Duodenal mucosa (tissue), 2 donors: Measurements from ENCODE around the gene SKIC2.
A peak's percentile ranks its signal among the peaks of the same experiment; 100 is the strongest.
"Not testable (repeated sequence)": the region's sequence is repeated elsewhere in the genome, so short reads cannot be mapped to it uniquely, and the experiment has no call there.

Experiments
- H3K27ac ChIP-seq: one replicate; pipeline ENCODE4 v1.7.0; 2013; ENCODE audit warnings: low read depth, low read length
- H3K27me3 ChIP-seq, 2 donors: one replicate each; pipeline ENCODE4 v1.7.0; 2013; ENCODE audit warnings: low read length in 2 of 2, control low read depth in 1 of 2; ENCODE audit not compliant: insufficient read depth in 2 of 2, control insufficient read depth in 1 of 2
- H3K36me3 ChIP-seq, 2 donors: one replicate each; pipeline ENCODE4 v1.7.0; 2013; ENCODE audit warnings: low read length in 2 of 2, control low read depth in 1 of 2; ENCODE audit not compliant: insufficient read depth in 2 of 2, control insufficient read depth in 1 of 2
- H3K4me1 ChIP-seq, 2 donors: one replicate each; pipeline ENCODE4 v1.7.0; 2013; ENCODE audit warnings: low read length in 2 of 2, control low read depth in 1 of 2; ENCODE audit not compliant: insufficient read depth in 2 of 2, control insufficient read depth in 1 of 2
- H3K4me3 ChIP-seq, 2 donors: one replicate each; pipeline ENCODE4 v1.7.0; 2013; ENCODE audit warnings: low read length in 2 of 2, low read depth in 1 of 2
- H3K9ac ChIP-seq, 2 donors: one replicate each; pipeline ENCODE4 v1.7.0; 2013; ENCODE audit warnings: low read length in 2 of 2, low read depth in 1 of 2
- H3K9me3 ChIP-seq, 2 donors: one replicate each; pipeline ENCODE4 v1.7.0; 2013; ENCODE audit warnings: low read length in 2 of 2, control low read depth in 1 of 2; ENCODE audit not compliant: control insufficient read depth in 1 of 2

The SKIC2 gene

DNA sequence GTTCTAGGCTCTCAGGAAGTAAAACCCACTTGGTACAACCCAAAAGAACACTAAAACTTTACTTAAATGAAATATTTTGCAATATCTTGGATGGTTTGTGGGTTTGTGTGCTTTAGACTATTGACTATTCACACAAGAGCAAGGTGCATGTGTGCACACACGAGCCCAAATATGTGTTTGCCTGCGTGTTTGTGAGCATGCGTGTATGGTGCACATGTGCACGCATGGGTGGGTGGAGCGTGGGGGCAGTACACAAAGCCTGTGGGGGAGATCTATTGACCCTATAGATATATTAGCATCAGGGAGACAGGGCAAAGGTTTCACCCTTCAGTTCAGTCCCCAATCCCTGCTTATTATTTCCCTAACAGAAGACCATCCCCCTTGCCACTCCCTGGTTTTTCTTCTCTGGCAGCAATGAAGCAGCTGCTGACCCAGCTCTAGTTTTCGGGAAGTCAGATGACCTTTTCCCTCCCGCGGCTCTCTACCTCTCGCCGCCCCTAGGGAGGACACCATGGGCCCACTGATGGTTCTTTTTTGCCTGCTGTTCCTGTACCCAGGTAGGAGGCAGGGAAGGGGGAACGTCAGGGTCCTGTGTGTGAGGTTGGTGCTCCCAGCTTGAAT lies 31.6 kb upstream of the SKIC2 start, which contains the start of gene C2:
Gene C2, plus strand, starts transcription at position 476 of the 621 bp plus-strand sequence. Its CDS starts 36 bp downstream, at position 512.
- Histone ChIP-seq H3K36me3 (no peaks in the 10 kb centered on the region), H3K4me1 (peaks cover 19 to 20% of the 10 kb centered on the region in 2 donors), H3K9me3 (no peaks in the 10 kb centered on the region), H3K27me3 (no peaks in the 10 kb centered on the region), H3K27ac (no peak within 1 kb of the TSS), H3K9ac (peak within 1 kb of the TSS; percentile 66 to 68), H3K4me3 (peak within 1 kb of the TSS; percentile 69 to 70)

DNA sequence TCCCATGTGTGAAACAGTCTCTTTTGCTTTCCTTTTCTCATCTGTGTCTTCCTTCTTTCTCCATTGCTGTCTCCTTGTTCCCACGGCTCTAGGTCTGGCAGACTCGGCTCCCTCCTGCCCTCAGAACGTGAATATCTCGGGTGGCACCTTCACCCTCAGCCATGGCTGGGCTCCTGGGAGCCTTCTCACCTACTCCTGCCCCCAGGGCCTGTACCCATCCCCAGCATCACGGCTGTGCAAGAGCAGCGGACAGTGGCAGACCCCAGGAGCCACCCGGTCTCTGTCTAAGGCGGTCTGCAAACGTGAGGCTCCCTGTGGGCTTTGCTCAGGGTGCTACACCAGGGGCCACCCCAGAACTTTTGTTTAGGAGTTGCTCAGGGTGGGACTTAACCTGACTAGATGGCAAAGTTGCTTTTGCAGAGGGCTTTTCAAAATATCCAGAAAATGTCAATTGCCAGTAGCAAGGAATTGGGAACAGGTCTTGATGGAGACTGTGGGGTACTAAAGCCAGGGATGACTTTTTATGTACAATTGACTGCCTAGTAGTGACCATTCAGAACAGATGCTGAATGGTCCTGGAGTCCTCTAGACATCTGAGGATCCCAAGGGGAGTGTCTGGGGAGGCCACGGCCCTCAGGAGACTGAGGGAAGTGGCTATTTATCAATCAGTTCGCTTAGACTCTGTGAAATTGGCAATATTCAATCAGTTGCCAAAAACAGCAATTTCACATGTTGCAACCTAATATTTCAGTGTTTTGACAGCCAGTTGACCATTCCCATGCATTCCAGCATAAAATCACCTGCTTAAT lies 30.9 kb upstream of the SKIC2 start:
- H3K9ac ChIP-seq, result peak overlapping the region; percentile 66 to 68
- H3K27ac ChIP-seq, result no peak overlapping the region
- peak overlapping the region; percentile 69 to 70 for H3K4me3 ChIP-seq
- no peaks in the 10 kb centered on the region for H3K27me3 ChIP-seq
- peaks cover 19 to 20% of the 10 kb centered on the region in 2 donors for H3K4me1 ChIP-seq
- no peaks in the 10 kb centered on the region for H3K9me3 ChIP-seq
- no peaks in the 10 kb centered on the region for H3K36me3 ChIP-seq

DNA sequence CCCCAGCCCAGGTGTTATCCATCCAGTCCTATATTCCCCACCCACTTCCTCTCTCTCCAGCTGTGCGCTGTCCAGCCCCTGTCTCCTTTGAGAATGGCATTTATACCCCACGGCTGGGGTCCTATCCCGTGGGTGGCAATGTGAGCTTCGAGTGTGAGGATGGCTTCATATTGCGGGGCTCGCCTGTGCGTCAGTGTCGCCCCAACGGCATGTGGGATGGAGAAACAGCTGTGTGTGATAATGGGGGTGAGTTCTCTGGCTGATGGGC lies 30.4 kb upstream of the SKIC2 start:
- Histone ChIP-seq H3K9ac (peak overlapping the region in 1 of 2 donors; percentile 66), H3K4me3 (peak overlapping the region; percentile 69 to 70), H3K27me3 (no peaks in the 10 kb centered on the region), H3K4me1 (peaks cover 19 to 20% of the 10 kb centered on the region in 2 donors), H3K9me3 (no peaks in the 10 kb centered on the region), H3K36me3 (no peaks in the 10 kb centered on the region), H3K27ac (no peak overlapping the region)

DNA sequence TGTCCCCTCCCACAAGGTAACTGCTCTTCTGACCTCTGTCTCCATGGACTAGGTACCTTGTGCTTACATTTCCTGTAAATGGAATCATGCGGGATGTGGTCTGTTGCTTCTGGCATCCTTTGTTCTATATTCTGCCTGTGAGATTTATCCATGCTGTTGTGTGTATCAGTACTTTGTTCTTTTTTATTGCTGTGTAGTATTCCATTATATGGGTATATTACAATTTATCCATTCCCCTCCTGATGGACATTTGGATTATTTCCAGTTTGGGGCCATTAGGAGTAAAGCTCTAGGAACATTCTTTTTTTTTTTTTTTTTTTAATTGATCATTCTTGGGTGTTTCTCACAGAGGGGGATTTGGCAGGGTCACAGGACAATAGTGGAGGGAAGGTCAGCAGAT lies 28.0 kb upstream of the SKIC2 start:
- no peaks in the 10 kb centered on the region for H3K27me3 ChIP-seq
- H3K4me3 ChIP-seq, result no peak overlapping the region
- H3K27ac ChIP-seq, result no peak overlapping the region
- peaks cover 19 to 20% of the 10 kb centered on the region in 2 donors for H3K4me1 ChIP-seq
- H3K9ac ChIP-seq, result no peak overlapping the region
- no peaks in the 10 kb centered on the region for H3K36me3 ChIP-seq
- no peaks in the 10 kb centered on the region for H3K9me3 ChIP-seq

DNA sequence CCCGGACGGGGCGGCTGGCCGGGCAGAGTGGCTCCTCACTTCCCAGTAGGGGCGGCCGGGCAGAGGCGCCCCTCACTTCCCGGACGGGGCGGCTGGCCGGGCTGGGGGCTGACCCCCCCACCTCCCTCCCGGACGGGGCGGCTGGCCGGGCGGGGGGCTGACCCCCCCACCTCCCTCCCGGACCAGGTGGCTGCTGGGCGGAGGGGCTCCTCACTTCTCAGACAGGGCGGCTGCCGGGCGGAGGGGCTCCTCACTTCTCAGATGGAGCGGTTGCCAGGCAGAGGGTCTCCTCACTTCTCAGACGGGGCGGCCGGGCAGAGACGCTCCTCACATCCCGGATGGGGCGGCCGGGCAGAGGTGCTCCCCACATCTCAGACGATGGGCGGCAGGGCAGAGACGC lies 26.8 kb upstream of the SKIC2 start:
- H3K27me3 ChIP-seq, H3K9me3 ChIP-seq: not testable (repeated sequence)

DNA sequence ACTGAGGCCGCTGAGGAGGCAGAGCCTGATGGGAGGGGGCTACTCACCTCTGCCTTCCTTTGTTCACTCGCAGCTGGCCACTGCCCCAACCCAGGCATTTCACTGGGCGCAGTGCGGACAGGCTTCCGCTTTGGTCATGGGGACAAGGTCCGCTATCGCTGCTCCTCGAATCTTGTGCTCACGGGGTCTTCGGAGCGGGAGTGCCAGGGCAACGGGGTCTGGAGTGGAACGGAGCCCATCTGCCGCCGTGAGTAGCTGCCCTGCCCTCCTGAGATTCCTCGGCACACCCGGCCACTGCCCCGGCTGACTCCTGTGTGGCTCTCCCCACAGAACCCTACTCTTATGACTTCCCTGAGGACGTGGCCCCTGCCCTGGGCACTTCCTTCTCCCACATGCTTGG lies 25.4 kb upstream of the SKIC2 start:
- Histone ChIP-seq H3K27ac (no peak overlapping the region), H3K9ac (no peak overlapping the region), H3K4me3 (no peak overlapping the region), H3K4me1 (peaks cover 4 to 7% of the 10 kb centered on the region in 2 donors), H3K36me3 (no peaks in the 10 kb centered on the region), H3K27me3 (no peaks in the 10 kb centered on the region), H3K9me3 (no peaks in the 10 kb centered on the region)

More for the DNA sequence above, 26.8 kb upstream of the SKIC2 start:
- H3K9ac ChIP-seq, H3K36me3 ChIP-seq, H3K27ac ChIP-seq, H3K4me3 ChIP-seq: not testable (repeated sequence)
- H3K4me1 ChIP-seq, result peaks cover 17 to 19% of the 10 kb centered on the region in 2 donors

DNA sequence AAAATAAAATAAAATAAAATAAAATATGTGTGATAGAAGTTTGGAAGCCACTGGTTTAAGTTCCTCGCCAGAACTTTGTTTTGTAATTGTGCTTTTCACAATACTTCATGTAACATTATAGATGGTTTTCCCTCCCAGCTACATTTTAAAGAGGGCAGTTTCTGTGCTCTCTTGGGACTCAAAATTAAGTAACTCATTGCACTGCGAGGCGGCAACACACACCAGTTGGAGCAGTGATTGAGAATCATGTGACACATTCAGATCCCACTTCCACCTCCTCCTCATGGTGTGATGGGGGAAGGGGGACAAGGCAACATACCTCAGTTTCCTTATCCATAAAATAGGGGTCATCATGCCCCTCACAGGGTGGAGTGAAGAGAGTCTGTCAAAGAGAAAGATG lies 24.0 kb upstream of the SKIC2 start:
- no peaks in the 10 kb centered on the region for H3K4me1 ChIP-seq
- H3K27ac ChIP-seq, result no peak overlapping the region
- H3K36me3 ChIP-seq, result no peaks in the 10 kb centered on the region
- no peaks in the 10 kb centered on the region for H3K9me3 ChIP-seq
- H3K9ac ChIP-seq, result no peak overlapping the region
- no peaks in the 10 kb centered on the region for H3K27me3 ChIP-seq
- no peak overlapping the region for H3K4me3 ChIP-seq

DNA sequence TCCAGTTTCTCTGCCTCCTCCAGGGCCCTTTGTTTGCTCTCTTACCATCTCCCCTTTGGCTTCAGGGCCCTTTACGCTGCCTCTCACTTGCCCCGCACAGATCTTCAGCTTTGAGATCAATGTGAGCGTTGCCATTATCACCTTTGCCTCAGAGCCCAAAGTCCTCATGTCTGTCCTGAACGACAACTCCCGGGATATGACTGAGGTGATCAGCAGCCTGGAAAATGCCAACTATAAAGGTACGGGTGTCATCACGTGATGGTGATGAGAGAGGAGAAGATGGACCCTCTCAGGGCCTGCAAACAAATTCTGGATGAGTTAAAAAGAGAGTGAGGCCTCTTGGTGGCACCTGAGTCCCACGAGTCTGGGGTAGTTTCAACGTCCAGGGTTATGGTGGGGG lies 23.2 kb upstream of the SKIC2 start:
- Histone ChIP-seq H3K9ac (no peak overlapping the region), H3K27ac (no peak overlapping the region), H3K27me3 (no peaks in the 10 kb centered on the region), H3K36me3 (no peaks in the 10 kb centered on the region), H3K4me3 (no peak overlapping the region), H3K4me1 (peaks cover 0 to 4% of the 10 kb centered on the region in 2 donors), H3K9me3 (no peaks in the 10 kb centered on the region)

DNA sequence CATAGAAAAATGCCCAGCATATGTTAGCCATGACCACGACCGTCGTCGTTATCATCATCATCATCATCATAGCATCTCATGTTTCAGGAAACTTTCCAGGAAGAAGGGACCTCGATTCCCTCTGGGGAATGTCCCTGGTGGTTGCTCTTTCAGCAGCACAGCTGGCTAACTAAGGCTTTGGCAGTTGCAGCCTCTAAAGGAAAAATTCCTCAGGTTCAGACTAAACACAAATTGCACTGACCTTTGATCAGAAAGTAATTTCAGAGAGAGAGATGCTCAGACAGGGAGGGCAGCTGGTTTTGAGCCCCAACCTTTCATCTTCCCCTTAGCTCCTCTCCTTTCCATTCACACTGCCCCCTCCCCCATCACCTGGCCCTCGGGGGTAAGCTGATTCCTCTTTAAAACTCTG lies 18.7 kb upstream of the SKIC2 start:
- Histone ChIP-seq H3K27me3 (no peaks in the 10 kb centered on the region), H3K27ac (no peak overlapping the region), H3K4me1 (peaks cover 18 to 21% of the 10 kb centered on the region in 2 donors), H3K4me3 (no peak overlapping the region), H3K9ac (no peak overlapping the region), H3K36me3 (peaks cover 0 to 3% of the 10 kb centered on the region in 2 donors), H3K9me3 (no peaks in the 10 kb centered on the region)

DNA sequence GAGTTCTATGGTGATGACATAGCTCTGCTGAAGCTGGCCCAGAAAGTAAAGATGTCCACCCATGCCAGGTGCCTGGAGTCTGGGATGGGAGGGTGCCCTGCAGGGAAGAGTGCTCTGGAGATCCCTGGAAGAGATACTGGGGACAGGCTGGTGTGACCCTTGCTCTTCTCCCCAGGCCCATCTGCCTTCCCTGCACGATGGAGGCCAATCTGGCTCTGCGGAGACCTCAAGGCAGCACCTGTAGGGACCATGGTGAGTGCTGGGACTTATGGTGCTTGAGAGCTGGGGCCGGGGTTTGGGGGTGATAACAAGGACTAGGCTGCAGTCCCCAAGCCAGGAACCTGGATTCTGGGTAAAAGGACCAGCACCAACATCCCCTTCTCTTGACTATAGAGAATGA lies 15.2 kb upstream of the SKIC2 start:
- Histone ChIP-seq H3K9me3 (no peaks in the 10 kb centered on the region), H3K27me3 (no peaks in the 10 kb centered on the region), H3K4me3 (no peak overlapping the region), H3K27ac (no peak overlapping the region), H3K36me3 (peaks cover 3% of the 10 kb centered on the region in 2 donors), H3K4me1 (peaks cover 31 to 37% of the 10 kb centered on the region in 2 donors), H3K9ac (no peak overlapping the region)
